Embryonic facial prominence (tissue), 1 donor: ENCODE measurements around the gene EPB41L1.

Source experiments
- DNase-seq: peaks from one replicate; pipeline ENCODE4 v3.0.0-alpha.2; 2016; ENCODE audit errors: extremely low spot score

The EPB41L1 gene

DNA sequence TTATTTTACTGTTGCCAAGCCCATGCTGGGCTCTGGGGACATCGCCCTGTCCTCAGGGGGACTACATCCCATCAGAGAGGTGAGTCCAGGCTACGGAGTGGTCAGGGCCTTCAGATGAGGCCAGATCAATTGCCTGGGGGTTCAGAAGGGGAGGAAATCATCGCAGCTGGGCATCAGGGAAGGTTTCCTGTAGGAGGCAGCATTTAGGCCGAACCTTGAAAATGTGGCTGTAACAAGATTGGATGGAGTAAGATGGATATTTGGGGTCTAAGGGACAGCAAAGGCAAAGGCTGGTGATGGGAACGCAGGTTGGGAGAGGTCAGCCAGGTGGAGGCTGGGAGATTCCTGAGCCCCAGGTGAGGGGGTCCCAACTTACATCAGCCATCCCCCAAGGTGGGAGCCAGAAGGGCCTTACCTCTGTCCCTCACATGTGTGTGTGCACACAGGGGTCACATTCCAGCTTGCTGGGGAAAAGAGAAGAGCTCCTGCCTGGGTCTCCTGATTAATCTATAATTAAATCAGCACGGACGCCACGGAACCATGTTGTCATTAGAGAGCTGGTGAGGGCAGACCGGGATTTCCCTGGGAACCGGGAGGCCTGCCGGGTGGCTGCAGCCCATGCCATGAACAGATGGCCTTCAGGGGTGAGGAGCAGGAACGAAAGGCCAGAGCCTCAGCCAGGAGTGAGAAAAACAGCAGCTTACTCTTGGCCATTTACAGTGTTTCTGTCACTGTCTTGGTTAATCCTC, 121.1 kb downstream of the EPB41L1 start:
- DNase-seq = no peak

- DNase-seq = no peak
Observed at GRCh38 chr20:36277546-36277945, 123.0 kb downstream of the EPB41L1 start.

DNA sequence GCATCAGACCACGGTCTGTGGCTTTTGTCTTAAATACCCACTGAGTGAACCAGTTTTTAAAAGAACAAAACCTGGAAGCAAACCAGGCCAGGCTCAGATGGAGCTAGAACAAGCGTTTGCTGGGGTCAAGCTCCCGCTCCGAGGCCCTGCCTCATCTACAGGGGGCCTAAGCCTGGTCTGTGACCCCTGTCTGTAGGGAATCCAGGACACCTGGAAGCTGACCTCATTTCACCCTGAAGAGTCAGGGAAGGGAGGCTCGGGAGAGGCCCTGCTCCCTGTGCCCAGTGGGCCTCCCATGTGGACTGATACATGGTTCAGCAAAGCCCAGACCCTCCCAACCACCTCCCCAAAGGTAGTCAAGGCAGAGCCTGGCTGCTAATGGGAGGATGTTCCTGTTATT, 124.8 kb downstream of the EPB41L1 start:
- no peak for DNase-seq

GRCh38 chr20:36279776-36280175, 125.2 kb downstream of the EPB41L1 start:
- no peak for DNase-seq

GRCh38 chr20:36281785-36282380, 127.3 kb downstream of the EPB41L1 start:
- DNase-seq = no peak
